HCT116 (cell line): ENCODE results near the gene SART1.

Source experiments
- EGR1 ChIP-seq: IDR thresholded peaks from 2 replicates; pipeline ENCODE4 v1.6.1; 2012; ENCODE audit warnings: low read depth
- EZH2 ChIP-seq: fragments of 200-600 bp; sonication (generic); IDR thresholded peaks from 2 replicates; pipeline ENCODE4 v1.6.1; 2017; ENCODE audit warnings: antibody characterized with exemption, mixed run types
- EZH2phosphoT487 ChIP-seq: fragments of 200-600 bp; IDR thresholded peaks from 2 replicates; pipeline ENCODE4 v1.6.1; 2018; ENCODE audit warnings: antibody characterized with exemption, borderline replicate concordance
- POLR2A ChIP-seq: IDR thresholded peaks from 2 replicates; pipeline ENCODE4 v1.7.0; 2011; ENCODE audit warnings: borderline replicate concordance; ENCODE audit not compliant: insufficient read depth, insufficient read length; ENCODE audit errors: extremely low read depth
- REST ChIP-seq: IDR thresholded peaks from 2 replicates; pipeline ENCODE4 v1.6.1; 2012; ENCODE audit warnings: low read depth
- ZBTB33 ChIP-seq: IDR thresholded peaks from 2 replicates; pipeline ENCODE4 v1.6.1; 2011; ENCODE audit warnings: mild to moderate bottlenecking, low read length, moderate library complexity; ENCODE audit not compliant: insufficient replicate concordance; ENCODE audit errors: extremely low read depth
- ZFX ChIP-seq: fragments of 450-650 bp; IDR thresholded peaks from 2 replicates; pipeline ENCODE4 v1.6.1; 2017
- TF ChIP-seq, protein P1 (sequence below): IDR thresholded peaks from 2 replicates; pipeline ENCODE4 v1.6.1; 2012
- TF ChIP-seq, protein P2 (sequence below), 3 experiments: fragments of 200-600 bp in 1 of 3; sonication (generic) in 1 of 3; IDR thresholded peaks in 2 of 3; conservative IDR thresholded peaks in 1 of 3; 2 replicates each; pipeline ENCODE4 v1.5.1; 2012 to 2017; ENCODE audit warnings: low read depth in 2 of 3, low read length in 2 of 3, antibody characterized with exemption in 1 of 3, borderline replicate concordance in 1 of 3, control low read depth in 1 of 3, mild to moderate bottlenecking in 1 of 3, mixed read lengths in 1 of 3, mixed run types in 1 of 3, moderate library complexity in 1 of 3; ENCODE audit not compliant: insufficient read depth in 1 of 3

DNA sequence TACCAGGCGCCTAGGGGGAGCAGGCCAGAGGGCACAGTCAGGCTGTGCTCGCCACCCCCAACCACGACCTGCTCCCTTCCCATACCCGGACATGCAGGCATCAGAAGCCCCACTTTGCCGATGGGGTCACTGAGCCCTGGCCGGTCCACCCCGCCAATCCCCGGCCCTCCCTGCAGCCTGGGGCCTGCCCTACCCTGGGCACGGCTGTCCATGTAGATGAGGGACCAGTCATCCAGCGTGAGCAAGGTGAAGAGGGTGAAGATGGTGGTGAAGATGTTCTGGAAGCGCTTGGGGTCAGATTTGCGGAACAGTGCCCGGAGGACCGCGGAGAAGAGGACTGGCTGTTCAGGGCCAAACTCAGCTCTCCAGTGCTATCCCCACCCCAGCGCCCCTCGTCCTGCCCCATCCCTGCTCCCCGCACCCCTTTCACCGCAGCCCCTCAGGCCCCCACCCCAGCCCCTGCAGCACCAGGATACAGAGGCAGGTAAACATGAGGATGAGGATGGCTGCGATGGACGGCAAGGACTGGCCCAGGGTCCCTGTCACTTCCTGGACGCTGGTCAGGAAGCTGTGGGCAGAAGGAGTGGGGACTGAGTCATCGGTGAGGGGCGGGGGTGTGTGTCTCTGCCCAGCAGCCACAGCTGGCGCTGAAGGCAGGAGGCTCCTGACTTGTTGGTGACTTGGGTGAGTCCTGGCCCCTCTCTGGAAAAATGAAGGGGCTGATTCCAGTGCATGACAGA, 59.3 kb downstream of the SART1 start:
- TF ChIP-seq, protein P1, sequence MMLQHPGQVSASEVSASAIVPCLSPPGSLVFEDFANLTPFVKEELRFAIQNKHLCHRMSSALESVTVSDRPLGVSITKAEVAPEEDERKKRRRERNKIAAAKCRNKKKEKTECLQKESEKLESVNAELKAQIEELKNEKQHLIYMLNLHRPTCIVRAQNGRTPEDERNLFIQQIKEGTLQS: no peak
- TF ChIP-seq, protein P2, sequence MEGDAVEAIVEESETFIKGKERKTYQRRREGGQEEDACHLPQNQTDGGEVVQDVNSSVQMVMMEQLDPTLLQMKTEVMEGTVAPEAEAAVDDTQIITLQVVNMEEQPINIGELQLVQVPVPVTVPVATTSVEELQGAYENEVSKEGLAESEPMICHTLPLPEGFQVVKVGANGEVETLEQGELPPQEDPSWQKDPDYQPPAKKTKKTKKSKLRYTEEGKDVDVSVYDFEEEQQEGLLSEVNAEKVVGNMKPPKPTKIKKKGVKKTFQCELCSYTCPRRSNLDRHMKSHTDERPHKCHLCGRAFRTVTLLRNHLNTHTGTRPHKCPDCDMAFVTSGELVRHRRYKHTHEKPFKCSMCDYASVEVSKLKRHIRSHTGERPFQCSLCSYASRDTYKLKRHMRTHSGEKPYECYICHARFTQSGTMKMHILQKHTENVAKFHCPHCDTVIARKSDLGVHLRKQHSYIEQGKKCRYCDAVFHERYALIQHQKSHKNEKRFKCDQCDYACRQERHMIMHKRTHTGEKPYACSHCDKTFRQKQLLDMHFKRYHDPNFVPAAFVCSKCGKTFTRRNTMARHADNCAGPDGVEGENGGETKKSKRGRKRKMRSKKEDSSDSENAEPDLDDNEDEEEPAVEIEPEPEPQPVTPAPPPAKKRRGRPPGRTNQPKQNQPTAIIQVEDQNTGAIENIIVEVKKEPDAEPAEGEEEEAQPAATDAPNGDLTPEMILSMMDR (IDR thresholded peaks at IDR 0.05 in 2 of 3, conservative IDR thresholded peaks at IDR 0.05 in 1 of 3; ENCODE audit: borderline replicate concordance in 1 of 3, insufficient read depth in 1 of 3, low read depth in 2 of 3, low read length in 2 of 3): no peak
- TF ChIP-seq EZH2 (no peak), REST (no peak), EGR1 (no peak), EZH2phosphoT487 (no peak), POLR2A (no peak), ZFX (no peak), ZBTB33 (no peak)
